RWPE2 (cell line): ENCODE data around the gene NUDT3.
"Not testable (repeated sequence)": the region's sequence is repeated elsewhere in the genome, so short reads cannot be mapped to it uniquely, and the experiment has no call there.

ENCODE experiments used
- ATAC-seq: fragments of 200-7000 bp; cut with Tn5 transposase; 3 replicates; pipeline ENCODE4 v1.9.1; 2021; ENCODE audit warnings: low read depth
- DNase-seq: peaks from one replicate; pipeline ENCODE4 v3.0.0-alpha.2; 2020; ENCODE audit warnings: low spot score
- H3K27ac ChIP-seq: fragments of 450-650 bp; 2 replicates; pipeline ENCODE4 v1.5.1; 2017; ENCODE audit warnings: mild to moderate bottlenecking; ENCODE audit not compliant: poor library complexity, severe bottlenecking
- H3K27me3 ChIP-seq: fragments of 250-450 bp; sonication (Bioruptor Pico); 2 replicates; pipeline ENCODE4 v1.5.1; 2021; ENCODE audit warnings: mild to moderate bottlenecking, moderate library complexity; ENCODE audit not compliant: insufficient read depth, poor library complexity, severe bottlenecking
- H3K36me3 ChIP-seq: fragments of 250-450 bp; sonication (Bioruptor Pico); 2 replicates; pipeline ENCODE4 v1.5.1; 2020; ENCODE audit warnings: low read depth, mild to moderate bottlenecking, moderate library complexity
- H3K4me1 ChIP-seq: fragments of 250-450 bp; sonication (Bioruptor Pico); 2 replicates; pipeline ENCODE4 v1.5.1; 2021; ENCODE audit warnings: mild to moderate bottlenecking, moderate library complexity; ENCODE audit not compliant: insufficient read depth, poor library complexity, severe bottlenecking
- H3K4me3 ChIP-seq: fragments of 250-450 bp; sonication (Bioruptor Pico); 2 replicates; pipeline ENCODE4 v1.5.1; 2021; ENCODE audit warnings: mild to moderate bottlenecking, moderate library complexity; ENCODE audit not compliant: severe bottlenecking
- H3K9me3 ChIP-seq: fragments of 250-450 bp; sonication (Bioruptor Pico); 2 replicates; pipeline ENCODE4 v1.5.1; 2021; ENCODE audit warnings: mild to moderate bottlenecking, moderate library complexity; ENCODE audit not compliant: severe bottlenecking
- TF ChIP-seq, protein P1 (sequence below): fragments of 450-650 bp; IDR thresholded peaks from one replicate; pipeline ENCODE4 v1.5.1; 2017; ENCODE audit warnings: mild to moderate bottlenecking, moderate library complexity; ENCODE audit not compliant: poor library complexity, severe bottlenecking

The NUDT3 gene

GRCh38 chr6:34260576-34261267, 131.7 kb downstream of the NUDT3 start:
- no peak overlapping the region for H3K27ac ChIP-seq
- ATAC-seq (no peak), DNase-seq (no peak)
- H3K36me3 ChIP-seq: no peaks in the 10 kb centered on the region
- no peak overlapping the region for H3K4me3 ChIP-seq
- no peaks in the 10 kb centered on the region for H3K4me1 ChIP-seq
- no peaks in the 10 kb centered on the region for H3K9me3 ChIP-seq
- no peaks in the 10 kb centered on the region for H3K27me3 ChIP-seq
- TF ChIP-seq, protein P1, sequence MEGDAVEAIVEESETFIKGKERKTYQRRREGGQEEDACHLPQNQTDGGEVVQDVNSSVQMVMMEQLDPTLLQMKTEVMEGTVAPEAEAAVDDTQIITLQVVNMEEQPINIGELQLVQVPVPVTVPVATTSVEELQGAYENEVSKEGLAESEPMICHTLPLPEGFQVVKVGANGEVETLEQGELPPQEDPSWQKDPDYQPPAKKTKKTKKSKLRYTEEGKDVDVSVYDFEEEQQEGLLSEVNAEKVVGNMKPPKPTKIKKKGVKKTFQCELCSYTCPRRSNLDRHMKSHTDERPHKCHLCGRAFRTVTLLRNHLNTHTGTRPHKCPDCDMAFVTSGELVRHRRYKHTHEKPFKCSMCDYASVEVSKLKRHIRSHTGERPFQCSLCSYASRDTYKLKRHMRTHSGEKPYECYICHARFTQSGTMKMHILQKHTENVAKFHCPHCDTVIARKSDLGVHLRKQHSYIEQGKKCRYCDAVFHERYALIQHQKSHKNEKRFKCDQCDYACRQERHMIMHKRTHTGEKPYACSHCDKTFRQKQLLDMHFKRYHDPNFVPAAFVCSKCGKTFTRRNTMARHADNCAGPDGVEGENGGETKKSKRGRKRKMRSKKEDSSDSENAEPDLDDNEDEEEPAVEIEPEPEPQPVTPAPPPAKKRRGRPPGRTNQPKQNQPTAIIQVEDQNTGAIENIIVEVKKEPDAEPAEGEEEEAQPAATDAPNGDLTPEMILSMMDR: no peak

- Histone ChIP-seq H3K36me3 (no peaks in the 10 kb centered on the region), H3K9me3 (no peaks in the 10 kb centered on the region), H3K4me1 (no peaks in the 10 kb centered on the region), H3K27me3 (no peaks in the 10 kb centered on the region), H3K4me3 (no peak overlapping the region), H3K27ac (no peak overlapping the region)
- TF ChIP-seq, protein P1: no peak
- ATAC-seq (no peak), DNase-seq (no peak)
These were observed 132.9 kb downstream of the NUDT3 start for GRCh38 chr6:34259529-34260069.

DNA sequence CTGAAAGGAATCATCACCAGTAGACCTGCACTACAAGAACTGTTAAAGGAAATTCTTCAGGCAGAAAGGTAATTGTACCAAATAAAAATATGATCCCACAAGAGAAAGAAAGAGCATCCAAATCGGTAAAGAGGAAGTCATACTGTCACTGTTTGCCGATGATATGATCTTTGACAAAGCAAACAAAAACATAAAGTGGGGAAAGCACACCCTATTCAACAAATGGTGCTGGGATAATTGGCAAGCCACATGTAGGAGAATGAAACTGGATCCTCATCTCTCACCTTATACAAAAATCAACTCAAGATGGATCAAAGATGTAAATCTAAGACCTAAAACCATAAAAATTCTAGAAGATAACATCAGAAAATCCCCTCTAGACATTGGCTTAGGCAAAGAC, 140.1 kb downstream of the NUDT3 start:
- not testable (repeated sequence) for H3K27me3 ChIP-seq, ATAC-seq, H3K36me3 ChIP-seq, H3K9me3 ChIP-seq, H3K27ac ChIP-seq, H3K4me3 ChIP-seq, H3K4me1 ChIP-seq, DNase-seq

- Histone ChIP-seq H3K27ac (peak overlapping the region; percentile 95), H3K4me3 (peak overlapping the region; percentile 55), H3K27me3 (no peaks in the 10 kb centered on the region), H3K36me3 (peaks cover 12% of the 10 kb centered on the region), H3K4me1 (peaks cover 18% of the 10 kb centered on the region), H3K9me3 (no peaks in the 10 kb centered on the region)
- peak; percentile 10 for ATAC-seq
- TF ChIP-seq, protein P1: peak; percentile 0
- DNase-seq: no peak
These were observed 142.8 kb downstream of the NUDT3 start for GRCh38 chr6:34249469-34250261.

DNA sequence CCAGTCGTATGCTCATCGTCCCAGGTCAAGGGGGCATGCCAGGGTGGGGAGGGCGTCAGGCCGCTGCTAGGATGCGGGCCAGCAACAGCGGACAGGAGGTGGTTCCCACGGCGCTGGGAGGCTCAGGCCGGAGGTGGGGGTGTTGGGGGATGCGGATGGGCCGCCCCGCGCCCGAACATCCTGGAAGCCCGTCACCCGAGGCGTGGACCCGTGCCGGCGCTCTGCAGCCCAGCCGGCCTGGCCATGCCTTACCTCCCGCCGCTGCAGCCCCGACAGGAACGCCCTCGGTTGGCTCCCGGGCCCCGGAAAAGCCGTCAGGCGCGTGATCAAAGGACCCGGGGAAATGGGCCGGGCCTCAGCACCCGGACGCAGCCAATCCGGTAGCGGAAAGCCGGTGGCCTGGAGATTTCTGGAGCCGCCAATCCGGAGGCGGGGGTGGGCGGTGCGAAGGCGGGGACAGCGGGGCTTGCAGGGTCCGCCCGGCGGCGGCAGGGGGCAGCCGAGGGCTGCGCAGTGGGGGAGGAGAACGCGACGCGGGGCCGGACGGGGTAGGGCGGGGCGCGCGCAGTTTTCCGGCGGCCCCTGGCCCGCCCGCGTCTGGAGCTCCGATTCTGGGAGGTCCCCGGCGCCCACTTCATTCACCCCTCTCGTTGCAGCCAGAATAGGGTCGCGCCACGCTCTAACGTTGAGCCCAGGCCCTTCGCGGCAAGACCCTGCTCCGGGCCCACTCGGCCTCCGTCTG, 143.6 kb downstream of the NUDT3 start, which contains the start of gene SMIM29:
SMIM29 (minus strand) TSS at position 280 of the 742 bp plus-strand sequence. CDS start 1,215 bp downstream, outside the sequence.
- TF ChIP-seq, protein P1: peak; percentile 98

More for the DNA sequence above, 143.6 kb downstream of the NUDT3 start, which contains the start of gene SMIM29:
- H3K27me3 ChIP-seq: no peaks in the 10 kb centered on the region
- peaks cover 19% of the 10 kb centered on the region for H3K36me3 ChIP-seq
- ATAC-seq (peak; percentile 67), DNase-seq (peak; percentile 95)
- peaks cover 25% of the 10 kb centered on the region for H3K4me1 ChIP-seq
- peak within 1 kb of the TSS; percentile 95 for H3K27ac ChIP-seq
- H3K9me3 ChIP-seq: no peaks in the 10 kb centered on the region
- peak within 1 kb of the TSS; percentile 55 for H3K4me3 ChIP-seq
